ENCODE measurements around the gene HAP1. TPM values are rescaled to one million over a fixed set of nuclear protein-coding genes. Genes with fewer than 3 reads are reported as not detected.

Gene HAP1
- polyA plus RNA-seq, 1 of the 3 experiments (the other 2 are of a cell fraction), result 0.18 TPM

DNA sequence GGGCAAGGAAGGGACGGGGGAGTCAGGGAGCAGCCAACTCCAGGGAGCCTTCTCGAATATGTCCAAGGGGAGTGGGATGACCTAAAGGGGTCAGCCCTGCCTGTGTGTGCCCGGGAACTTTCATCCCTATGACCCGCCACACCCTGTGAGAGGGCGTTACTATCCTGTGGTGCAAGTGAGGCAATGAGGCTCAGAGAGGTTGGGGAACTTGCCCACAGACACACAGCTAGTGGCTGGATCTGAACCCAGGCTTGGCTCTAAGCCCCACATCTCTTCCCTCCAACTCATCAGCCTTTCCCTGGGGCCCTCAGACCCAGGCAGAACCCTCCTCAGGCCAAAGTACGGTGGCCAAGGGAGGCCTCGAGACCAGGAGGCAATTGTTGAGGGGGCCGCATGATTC lies 28.9 kb upstream of the HAP1 start:
- H3K79me2 ChIP-seq (ENCODE audit: insufficient read depth), result no peaks in the 10 kb centered on the region
- H3K4me1 ChIP-seq (ENCODE audit: control insufficient read depth in 1 of 2, insufficient read depth in 2 of 2, low read depth in 1 of 2, low read length in 1 of 2), result no peaks in the 10 kb centered on the region; a peak in 1 of 4 replicates
- H3K9me3 ChIP-seq, result no peaks in the 10 kb centered on the region
- no peak overlapping the region for H3K9ac ChIP-seq
- no peak overlapping the region for H3K4me3 ChIP-seq (ENCODE audit: low read depth in 2 of 2, low read length in 1 of 2)
- ChIA-PET POLR2A (no interaction called here), CTCF (interaction anchor here (1.1 to 3.1 kb wide), 6 partner anchors 14 to 196 kb away, joined by 3 to 12 read pairs (median 4); partner anchors contain the start of gene JUP)
- peaks cover 3% of the 10 kb centered on the region for H3F3A ChIP-seq (replicated peaks; ENCODE audit: insufficient read depth)
- TF ChIP-seq GABPA (IDR thresholded peaks at IDR 0.05; ENCODE audit: low read depth) (no peak), TEAD4 (IDR thresholded peaks at IDR 0.05; ENCODE audit: borderline replicate concordance, insufficient read depth) (no peak), FOSL2 (IDR thresholded peaks at IDR 0.05; ENCODE audit: borderline replicate concordance, low read depth) (no peak), FOXJ3 (CRISPR knock-in tag; IDR thresholded peaks at IDR 0.05) (no peak), TAF1 (IDR thresholded peaks at IDR 0.05; ENCODE audit: borderline replicate concordance, low read depth, low read length) (no peak), ELF1 (IDR thresholded peaks at IDR 0.05) (no peak), CTCF (IDR thresholded peaks at IDR 0.05) (no peak), NFIC (IDR thresholded peaks at IDR 0.05; ENCODE audit: borderline replicate concordance) (no peak), RCOR1 (IDR thresholded peaks at IDR 0.05; ENCODE audit: low read length) (no peak), RAD21 (IDR thresholded peaks at IDR 0.05; ENCODE audit: low read length) (no peak), MEF2A (IDR thresholded peaks at IDR 0.05; ENCODE audit: borderline replicate concordance, low read depth) (no peak), EZH2phosphoT487 (IDR thresholded peaks at IDR 0.05; ENCODE audit: borderline replicate concordance, low read depth) (no peak), FOXM1 (IDR thresholded peaks at IDR 0.05; ENCODE audit: low read depth) (no peak), CHD2 (IDR thresholded peaks at IDR 0.05; ENCODE audit: low read length, partially characterized antibody) (no peak), YY1 (IDR thresholded peaks at IDR 0.05; ENCODE audit: low read depth) (no peak), EP300 (IDR thresholded peaks at IDR 0.05; ENCODE audit: borderline replicate concordance in 1 of 2, low read depth in 1 of 2, low read length in 1 of 2) (no peak), RXRA (IDR thresholded peaks at IDR 0.05; ENCODE audit: borderline replicate concordance, low read depth) (no peak), NRF1 (IDR thresholded peaks at IDR 0.05; ENCODE audit: low read depth, low read length) (no peak)
- TF ChIP-seq, protein P1, sequence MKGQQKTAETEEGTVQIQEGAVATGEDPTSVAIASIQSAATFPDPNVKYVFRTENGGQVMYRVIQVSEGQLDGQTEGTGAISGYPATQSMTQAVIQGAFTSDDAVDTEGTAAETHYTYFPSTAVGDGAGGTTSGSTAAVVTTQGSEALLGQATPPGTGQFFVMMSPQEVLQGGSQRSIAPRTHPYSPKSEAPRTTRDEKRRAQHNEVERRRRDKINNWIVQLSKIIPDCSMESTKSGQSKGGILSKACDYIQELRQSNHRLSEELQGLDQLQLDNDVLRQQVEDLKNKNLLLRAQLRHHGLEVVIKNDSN (IDR thresholded peaks at IDR 0.05; ENCODE audit: borderline replicate concordance, low read depth), result no peak
- TF ChIP-seq, protein P2, sequence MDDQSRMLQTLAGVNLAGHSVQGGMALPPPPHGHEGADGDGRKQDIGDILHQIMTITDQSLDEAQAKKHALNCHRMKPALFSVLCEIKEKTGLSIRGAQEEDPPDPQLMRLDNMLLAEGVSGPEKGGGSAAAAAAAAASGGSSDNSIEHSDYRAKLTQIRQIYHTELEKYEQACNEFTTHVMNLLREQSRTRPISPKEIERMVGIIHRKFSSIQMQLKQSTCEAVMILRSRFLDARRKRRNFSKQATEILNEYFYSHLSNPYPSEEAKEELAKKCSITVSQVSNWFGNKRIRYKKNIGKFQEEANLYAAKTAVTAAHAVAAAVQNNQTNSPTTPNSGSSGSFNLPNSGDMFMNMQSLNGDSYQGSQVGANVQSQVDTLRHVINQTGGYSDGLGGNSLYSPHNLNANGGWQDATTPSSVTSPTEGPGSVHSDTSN (IDR thresholded peaks at IDR 0.05), result no peak
- peaks cover 0 to 14% of the 10 kb centered on the region in 2 experiments for H3K36me3 ChIP-seq (replicated peaks in 1 of 2; ENCODE audit: control insufficient read depth in 1 of 2, insufficient read depth in 2 of 2, low read length in 1 of 2)
- H3K9me2 ChIP-seq, result no peaks in the 10 kb centered on the region
- no peak for DNase-seq
- WGBS (ENCODE audit: low lambda C conversion rate), result 88% methylated on average over 8 of the region's 8 CpGs
- H4K20me1 ChIP-seq (ENCODE audit: insufficient read depth), result no peaks in the 10 kb centered on the region
- H3K27ac ChIP-seq (ENCODE audit: low read depth in 2 of 2, low read length in 1 of 2), result no peak overlapping the region
- H3K4me2 ChIP-seq, result no peak overlapping the region
- H3K27me3 ChIP-seq (ENCODE audit: insufficient read depth), result no peaks in the 10 kb centered on the region
- no peak overlapping the region for H2AFZ ChIP-seq (ENCODE audit: low read depth)

Measured in SK-N-SH (cell line).